Sigmoid colon (tissue), 4 donors: ENCODE measurements around the gene INA.

ENCODE experiments used
- CTCF ChIP-seq, 4 experiments: fragments of 450-650 bp in 3 of 4; fragments of 200-600 bp in 1 of 4; IDR thresholded peaks; one replicate each; pipeline ENCODE4 v1.5.1; 2016 to 2019; ENCODE audit warnings: antibody characterized with exemption in 4 of 4, mild to moderate bottlenecking in 3 of 4, moderate library complexity in 2 of 4
- POLR2AphosphoS5 ChIP-seq, 4 donors: sonication (generic); formaldehyde crosslinking; IDR thresholded peaks; one replicate each; pipeline ENCODE4 v1.6.1; 2017; ENCODE audit warnings: antibody characterized with exemption in 4 of 4

DNA sequence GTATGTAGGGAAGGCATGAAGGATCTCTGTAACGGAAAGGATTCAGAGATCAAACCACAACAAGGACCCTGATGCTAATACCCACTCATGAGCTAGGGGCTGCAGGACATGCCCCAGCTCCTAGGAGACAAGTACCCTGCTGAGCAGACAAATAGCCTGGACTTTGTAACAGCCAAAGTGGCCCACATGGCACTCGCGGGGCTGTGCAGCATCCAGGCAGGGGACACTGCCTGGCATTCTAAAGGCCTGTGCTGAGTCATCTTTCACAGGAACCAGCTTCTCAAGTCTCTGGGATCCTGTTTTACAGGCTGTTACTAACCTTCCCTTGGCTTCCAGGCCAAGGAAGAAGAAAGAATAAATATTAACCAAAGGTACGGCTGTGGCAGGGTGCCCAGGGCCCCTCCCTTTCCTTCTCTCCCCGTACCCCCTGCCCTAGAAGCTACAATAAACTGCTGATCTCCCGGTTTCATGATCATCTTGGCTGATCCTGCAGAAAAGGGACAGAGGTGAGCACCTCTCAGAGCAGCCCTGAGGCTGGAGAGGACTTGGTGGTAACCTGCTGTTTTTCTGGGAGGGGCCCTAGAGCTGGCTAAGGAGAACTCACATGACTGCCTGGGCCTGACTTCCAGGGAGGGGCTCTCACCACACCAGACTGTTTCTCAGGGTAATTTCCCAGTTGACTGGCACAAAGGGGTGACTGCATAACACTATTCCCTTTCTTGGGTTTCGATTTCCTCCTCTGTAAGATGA is 35.5 kb upstream of the INA start:
- TF ChIP-seq CTCF (IDR thresholded peaks at IDR 0.05) (no peak), POLR2AphosphoS5 (IDR thresholded peaks at IDR 0.05) (no peak)
